ENCODE results near the gene EXOC6.
A peak's percentile ranks its signal among the peaks of the same experiment; 100 is the strongest.
"Not testable (repeated sequence)": the region's sequence is repeated elsewhere in the genome, so short reads cannot be mapped to it uniquely, and the experiment has no call there.

Gene EXOC6

DNA sequence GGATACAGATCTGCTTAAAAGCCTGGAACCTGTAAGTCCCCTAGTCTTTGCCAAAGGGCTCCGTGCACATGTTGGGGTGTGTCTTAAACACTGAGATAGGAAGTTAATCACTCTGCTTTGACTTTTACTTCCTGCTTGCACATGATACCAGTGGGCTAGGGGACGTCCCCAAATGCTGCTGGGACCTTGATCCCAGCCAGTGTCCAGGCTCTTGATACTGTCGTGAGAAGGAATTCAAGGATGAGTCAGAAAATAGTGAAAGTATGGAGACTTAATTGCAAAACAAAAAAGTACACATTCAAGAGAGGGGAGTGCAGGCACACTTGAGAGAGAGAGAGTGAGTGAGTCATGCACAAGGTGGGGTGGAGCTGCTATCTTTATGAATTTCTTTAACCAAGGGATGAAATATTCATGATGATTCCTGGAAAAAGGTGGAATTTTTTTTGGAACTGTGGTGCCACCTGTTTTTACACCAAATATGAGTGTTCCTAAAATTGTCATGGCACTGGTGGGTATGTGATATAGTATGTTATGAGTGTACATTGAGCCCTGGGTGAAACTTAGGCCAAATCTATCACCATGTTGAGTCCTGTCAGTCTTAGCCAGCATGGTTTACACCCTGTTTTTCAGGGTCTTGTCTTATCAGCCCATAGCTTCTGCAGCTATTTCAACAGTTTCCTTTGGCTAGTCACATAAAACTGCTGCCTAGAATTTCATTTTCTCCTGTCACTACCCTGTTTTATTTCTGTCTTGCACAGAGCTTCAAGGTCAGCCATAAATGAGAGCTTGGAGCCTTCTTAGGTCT is 123.9 kb downstream of the EXOC6 start:
- no peak overlapping the region for H3K4me3 ChIP-seq (ENCODE audit: low read depth, low read length)
- ChIA-PET POLR2A (no interaction called here), CTCF (interaction anchor here (1.0 to 2.0 kb wide), 6 partner anchors 8 to 539 kb away, joined by 3 to 7 read pairs (median 4); no protein-coding TSS in a partner anchor)
- TF ChIP-seq, protein P1, sequence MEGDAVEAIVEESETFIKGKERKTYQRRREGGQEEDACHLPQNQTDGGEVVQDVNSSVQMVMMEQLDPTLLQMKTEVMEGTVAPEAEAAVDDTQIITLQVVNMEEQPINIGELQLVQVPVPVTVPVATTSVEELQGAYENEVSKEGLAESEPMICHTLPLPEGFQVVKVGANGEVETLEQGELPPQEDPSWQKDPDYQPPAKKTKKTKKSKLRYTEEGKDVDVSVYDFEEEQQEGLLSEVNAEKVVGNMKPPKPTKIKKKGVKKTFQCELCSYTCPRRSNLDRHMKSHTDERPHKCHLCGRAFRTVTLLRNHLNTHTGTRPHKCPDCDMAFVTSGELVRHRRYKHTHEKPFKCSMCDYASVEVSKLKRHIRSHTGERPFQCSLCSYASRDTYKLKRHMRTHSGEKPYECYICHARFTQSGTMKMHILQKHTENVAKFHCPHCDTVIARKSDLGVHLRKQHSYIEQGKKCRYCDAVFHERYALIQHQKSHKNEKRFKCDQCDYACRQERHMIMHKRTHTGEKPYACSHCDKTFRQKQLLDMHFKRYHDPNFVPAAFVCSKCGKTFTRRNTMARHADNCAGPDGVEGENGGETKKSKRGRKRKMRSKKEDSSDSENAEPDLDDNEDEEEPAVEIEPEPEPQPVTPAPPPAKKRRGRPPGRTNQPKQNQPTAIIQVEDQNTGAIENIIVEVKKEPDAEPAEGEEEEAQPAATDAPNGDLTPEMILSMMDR (IDR thresholded peaks at IDR 0.05; ENCODE audit: insufficient read depth, low read length, missing control alignments) = no peak
- peak; percentile 71 for DNase-seq (ENCODE audit: low read depth, low spot score)

DNA sequence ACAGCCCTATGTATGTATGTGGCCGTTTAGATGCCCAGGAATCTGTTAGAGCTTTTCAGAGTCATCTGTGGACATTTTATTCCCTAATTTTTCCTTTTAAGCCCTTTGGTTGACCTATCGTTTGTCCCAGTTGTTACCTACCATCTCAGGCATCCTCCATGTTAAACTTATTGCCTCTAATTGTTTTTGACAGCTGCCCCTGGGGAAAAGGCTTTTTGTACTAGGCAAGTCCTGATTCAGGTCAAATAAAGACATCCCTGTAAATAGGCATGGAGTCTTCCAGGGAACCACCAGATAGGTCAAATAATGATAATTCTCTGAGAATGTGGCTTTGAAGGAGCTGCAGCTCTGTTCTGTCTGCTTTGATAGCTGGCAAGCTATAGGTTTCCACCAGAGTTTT is 124.6 kb downstream of the EXOC6 start:
- no peak overlapping the region for H3K4me3 ChIP-seq (ENCODE audit: low read depth, low read length)
- ChIA-PET CTCF (interaction anchor here (1.0 to 2.0 kb wide), 6 partner anchors 9 to 538 kb away, joined by 3 to 7 read pairs (median 4); no protein-coding TSS in a partner anchor), POLR2A (no interaction called here)
- DNase-seq (ENCODE audit: low read depth, low spot score) = no peak
- TF ChIP-seq, protein P1 (IDR thresholded peaks at IDR 0.05; ENCODE audit: insufficient read depth, low read length, missing control alignments) = no peak

DNA sequence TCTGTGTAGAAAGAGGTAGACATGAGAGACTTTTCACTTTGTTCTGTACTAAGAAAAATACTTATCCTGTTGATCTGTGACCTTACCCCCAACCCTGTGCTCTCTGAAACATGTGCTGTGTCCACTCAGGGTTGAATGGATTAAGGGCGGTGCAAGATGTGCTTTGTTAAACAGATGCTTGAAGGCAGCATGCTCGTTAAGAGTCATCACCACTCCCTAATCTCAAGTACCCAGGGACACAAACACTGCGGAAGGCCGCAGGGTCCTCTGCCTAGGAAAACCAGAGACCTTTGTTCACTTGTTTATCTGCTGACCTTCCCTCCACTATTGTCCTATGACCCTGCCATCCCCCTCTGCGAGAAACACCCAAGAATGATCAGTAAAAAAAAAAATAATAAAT is 128.0 kb downstream of the EXOC6 start:
- POLR2A ChIA-PET; DNase-seq (ENCODE audit: low read depth, low spot score); H3K4me3 ChIP-seq (ENCODE audit: low read depth, low read length): not testable (repeated sequence)
- CTCF ChIA-PET = interaction anchor here (2.8 kb wide), 1 partner anchor 11 kb away, joined by 14 read pairs; no protein-coding TSS in a partner anchor

DNA sequence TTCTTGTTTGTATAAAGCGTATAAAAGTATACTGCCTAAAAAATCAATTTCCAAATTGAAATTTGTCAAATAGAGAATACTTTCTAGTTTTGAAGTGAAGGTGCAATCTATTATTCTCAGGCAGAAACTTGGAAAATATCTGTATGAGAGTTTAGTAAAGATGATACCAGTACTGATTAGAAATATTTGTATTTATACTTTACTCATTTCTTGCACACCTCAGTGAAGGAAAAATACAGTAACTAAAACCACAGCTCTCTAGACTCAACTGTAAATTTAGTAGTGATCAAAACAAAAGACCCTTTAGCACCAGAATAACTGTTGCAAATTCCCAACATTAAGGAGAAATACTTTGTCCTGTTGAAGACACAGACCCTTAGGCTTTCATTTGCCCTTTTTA is 140.9 kb downstream of the EXOC6 start:
- TF ChIP-seq, protein P1 (IDR thresholded peaks at IDR 0.05; ENCODE audit: insufficient read depth, low read length, missing control alignments) = no peak
- no peak overlapping the region for H3K4me3 ChIP-seq (ENCODE audit: low read depth, low read length)
- POLR2A ChIA-PET = no interaction called here
- CTCF ChIA-PET = interaction anchor here (2.4 kb wide), 1 partner anchor 18 kb away, joined by 7 read pairs; no protein-coding TSS in a partner anchor
- no peak for DNase-seq (ENCODE audit: low read depth, low spot score)

DNA sequence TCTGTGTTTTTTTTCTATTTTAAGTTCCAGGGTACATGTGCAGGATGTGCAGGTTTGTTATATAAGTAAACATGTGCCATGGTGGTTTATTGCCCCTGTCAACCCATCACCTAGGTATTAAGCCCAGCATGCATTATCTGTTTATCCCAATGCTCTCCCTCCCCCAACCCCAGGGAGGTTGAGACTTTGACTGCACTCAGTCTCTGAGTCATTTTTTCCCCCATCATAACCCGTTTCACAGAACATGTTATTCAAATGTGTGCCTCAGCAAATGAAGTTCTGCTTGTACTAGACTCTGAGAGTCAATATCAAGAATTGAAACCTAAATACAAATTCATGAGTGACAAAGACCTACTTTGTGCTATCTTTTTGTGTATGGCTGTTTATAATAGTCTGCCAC is 142.3 kb downstream of the EXOC6 start:
- no peak overlapping the region for H3K4me3 ChIP-seq (ENCODE audit: low read depth, low read length)
- TF ChIP-seq, protein P1 (IDR thresholded peaks at IDR 0.05; ENCODE audit: insufficient read depth, low read length, missing control alignments) = no peak
- no peak for DNase-seq (ENCODE audit: low read depth, low spot score)
- ChIA-PET POLR2A (no interaction called here), CTCF (interaction anchor here (2.4 kb wide), 1 partner anchor 16 kb away, joined by 7 read pairs; no protein-coding TSS in a partner anchor)

DNA sequence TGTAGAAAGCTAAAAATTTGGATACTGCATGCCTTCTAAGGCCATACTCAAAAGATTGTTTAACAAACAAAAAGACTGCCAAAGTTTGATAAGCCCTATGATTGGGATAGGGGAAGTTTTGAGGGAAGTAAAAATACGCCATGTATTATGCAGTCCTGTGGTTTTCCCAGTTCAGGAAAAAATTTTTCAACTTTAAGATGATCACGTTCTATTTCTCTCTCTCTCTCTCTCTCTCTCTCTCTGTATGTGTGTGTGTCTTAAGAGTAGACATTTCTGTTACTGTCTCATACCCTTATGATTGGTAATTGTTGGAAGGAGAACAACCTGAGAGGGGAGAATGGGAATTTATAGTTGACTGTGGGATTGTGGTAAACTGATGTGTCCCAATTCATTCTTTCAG is 143.2 kb downstream of the EXOC6 start:
- ChIA-PET CTCF (interaction anchor here (2.4 kb wide), 1 partner anchor 15 kb away, joined by 7 read pairs; no protein-coding TSS in a partner anchor), POLR2A (no interaction called here)
- no peak overlapping the region for H3K4me3 ChIP-seq (ENCODE audit: low read depth, low read length)
- no peak for DNase-seq (ENCODE audit: low read depth, low spot score)
- TF ChIP-seq, protein P1 (IDR thresholded peaks at IDR 0.05; ENCODE audit: insufficient read depth, low read length, missing control alignments) = no peak

All from AG04449 (cell line).